Heart right ventricle (tissue), 16 donors: ENCODE data around the gene ABCA7. TPM values are rescaled to one million over a fixed set of nuclear protein-coding genes. Genes with fewer than 3 reads are reported as not detected.

Experiments
- ATAC-seq, 8 donors: fragments of 200-7000 bp; cut with Tn5 transposase; one replicate each; pipeline ENCODE4 v1.9.1; 2020; ENCODE audit warnings: mild to moderate bottlenecking in 8 of 8, moderate library complexity in 8 of 8, moderate number of reproducible peaks in 1 of 8
- DNase-seq, 2 donors: peaks; one replicate each; pipeline ENCODE4 v3.0.0-alpha.2; 2020
- H3K27ac ChIP-seq, 10 donors: fragments of 200-600 bp; sonication (generic) in 2 of 10; one replicate each; pipeline versions ENCODE4 v1.5.0 to v1.8.0; 2020 to 2022; ENCODE audit warnings: mild to moderate bottlenecking in 3 of 10
- H3K27me3 ChIP-seq, 7 donors: fragments of 200-600 bp; one replicate each; pipeline ENCODE4 v1.8.0; 2021 to 2022; ENCODE audit warnings: mild to moderate bottlenecking in 2 of 7
- H3K36me3 ChIP-seq, 9 donors: fragments of 200-600 bp; sonication (generic) in 1 of 9; one replicate each; pipeline versions ENCODE4 v1.5.0 to v1.8.0; 2020 to 2022; ENCODE audit warnings: mild to moderate bottlenecking in 2 of 9
- H3K4me1 ChIP-seq, 9 donors: fragments of 200-600 bp; sonication (generic) in 1 of 9; one replicate each; pipeline versions ENCODE4 v1.5.0 to v1.8.0; 2020 to 2022; ENCODE audit warnings: mild to moderate bottlenecking in 4 of 9
- H3K4me3 ChIP-seq, 10 donors: fragments of 200-600 bp; sonication (generic) in 2 of 10; one replicate each; pipeline versions ENCODE4 v1.5.0 to v1.8.0; 2020 to 2022; ENCODE audit warnings: mild to moderate bottlenecking in 7 of 10, moderate library complexity in 2 of 10
- H3K9me3 ChIP-seq, 11 donors: fragments of 200-600 bp in 10 of 11; sonication (generic) in 2 of 11; one replicate each; pipeline versions ENCODE4 v1.5.0 to v1.8.0; 2013 to 2022; ENCODE audit warnings: mild to moderate bottlenecking in 2 of 11, control low read depth in 1 of 11, moderate library complexity in 1 of 11
- CTCF ChIP-seq, 9 donors: fragments of 200-600 bp; sonication (generic) in 2 of 9; IDR thresholded peaks; one replicate each; pipeline versions ENCODE4 v1.5.0 to v1.8.0; 2021 to 2022; ENCODE audit warnings: antibody characterized with exemption in 9 of 9, mild to moderate bottlenecking in 5 of 9, moderate library complexity in 1 of 9
- WGBS, 2 donors: extraction: QIAGEN DNeasy Blood & Tissue Kit; methylation state at CpG; one replicate each; pipeline ENCODE4 v1.1.7; 2013; ENCODE audit warnings: inconsistent platforms in 1 of 2; 5-methylcytosine and 5-hydroxymethylcytosine counted together
- intact Hi-C, 10 donors: fragments of 100-400 bp; cut with DNase I; formaldehyde crosslinking; loops; one replicate each; pipeline versions ENCODE4 v1.11.1 to v1.14.2; 2022
- long read RNA-seq, 3 donors: library from polyadenylated mRNA; unstranded; transcript quantifications; one replicate each; pipeline ENCODE4 v2.0.0, GENCODE V29; 2020 to 2021
- polyA plus RNA-seq, 2 donors: library from polyadenylated mRNA; stranded (reverse); fragments of 200-250 nt; gene quantifications; one replicate each; pipeline ENCODE4 v1.2.3, GENCODE V29; 2013
- total RNA-seq, 10 donors: library from RNA; stranded (reverse); fragmentation: NEBNext Ultra II Directional in 3 of 10; extraction: Animal tissue kit (Norgen Biotek cat#: 25700) in 3 of 10; gene quantifications; one replicate each; pipeline versions ENCODE4 v1.2.1 to v1.2.4, GENCODE V29; 2021 to 2023
- donor health status: Arrhythmogenic right ventricular cardiomyopathy.
- donor health status: ischemic (EF 13 %, LVEDD 7.1; RV severe dilation, severe dysfunction).
- donor health status: healthy with polysubstance abuse.
- donor health status: DM: no; HTN: yes; CAD: no.
- donor health status: DM: no; HTN: no; CAD: no.
- donor health status: ischemic (EF 25% LVEDD 6.9; RV normal size, moderate dysfunction).
- donor health status: ischemic (EF 25% LVEDD 5.7; RV mildly dilated, moderate dysfunction).
- donor health status: healthy.
- donor health status: DM: yes; HTN: yes; CAD: no.
- donor health status: Ischemic cardiomyopathy.
- donor health status: ischemic (EF 35%, LVEDD 5.7; RV mildly dilated, moderate dysfunction).
- donor health status: nonischemic (EF 11% LVEDD 7.7; RV severe dilation, severe dysfunction).
- donor health status: DM: yes; HTN: yes; CAD: no.
- donor health status: PGD.
- donor health status: ischemic (EF 29% LVEDD 5.4; RV normal size, mild dysfunction).
- donor health status: nonischemic (EF 23%, LVEDD 6.1; RV moderate dilation, normal function).

ABCA7 gene, protein sequence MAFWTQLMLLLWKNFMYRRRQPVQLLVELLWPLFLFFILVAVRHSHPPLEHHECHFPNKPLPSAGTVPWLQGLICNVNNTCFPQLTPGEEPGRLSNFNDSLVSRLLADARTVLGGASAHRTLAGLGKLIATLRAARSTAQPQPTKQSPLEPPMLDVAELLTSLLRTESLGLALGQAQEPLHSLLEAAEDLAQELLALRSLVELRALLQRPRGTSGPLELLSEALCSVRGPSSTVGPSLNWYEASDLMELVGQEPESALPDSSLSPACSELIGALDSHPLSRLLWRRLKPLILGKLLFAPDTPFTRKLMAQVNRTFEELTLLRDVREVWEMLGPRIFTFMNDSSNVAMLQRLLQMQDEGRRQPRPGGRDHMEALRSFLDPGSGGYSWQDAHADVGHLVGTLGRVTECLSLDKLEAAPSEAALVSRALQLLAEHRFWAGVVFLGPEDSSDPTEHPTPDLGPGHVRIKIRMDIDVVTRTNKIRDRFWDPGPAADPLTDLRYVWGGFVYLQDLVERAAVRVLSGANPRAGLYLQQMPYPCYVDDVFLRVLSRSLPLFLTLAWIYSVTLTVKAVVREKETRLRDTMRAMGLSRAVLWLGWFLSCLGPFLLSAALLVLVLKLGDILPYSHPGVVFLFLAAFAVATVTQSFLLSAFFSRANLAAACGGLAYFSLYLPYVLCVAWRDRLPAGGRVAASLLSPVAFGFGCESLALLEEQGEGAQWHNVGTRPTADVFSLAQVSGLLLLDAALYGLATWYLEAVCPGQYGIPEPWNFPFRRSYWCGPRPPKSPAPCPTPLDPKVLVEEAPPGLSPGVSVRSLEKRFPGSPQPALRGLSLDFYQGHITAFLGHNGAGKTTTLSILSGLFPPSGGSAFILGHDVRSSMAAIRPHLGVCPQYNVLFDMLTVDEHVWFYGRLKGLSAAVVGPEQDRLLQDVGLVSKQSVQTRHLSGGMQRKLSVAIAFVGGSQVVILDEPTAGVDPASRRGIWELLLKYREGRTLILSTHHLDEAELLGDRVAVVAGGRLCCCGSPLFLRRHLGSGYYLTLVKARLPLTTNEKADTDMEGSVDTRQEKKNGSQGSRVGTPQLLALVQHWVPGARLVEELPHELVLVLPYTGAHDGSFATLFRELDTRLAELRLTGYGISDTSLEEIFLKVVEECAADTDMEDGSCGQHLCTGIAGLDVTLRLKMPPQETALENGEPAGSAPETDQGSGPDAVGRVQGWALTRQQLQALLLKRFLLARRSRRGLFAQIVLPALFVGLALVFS (N-terminal part only)
- total RNA-seq (10 to 100 TPM in 1 of 10 donors, 1 to 10 TPM in 9; 4.3 to 18.1 (median 5.6) TPM), polyA plus RNA-seq (10 to 100 TPM in 1 of 2 donors, 1 to 10 TPM in 1; 2.7 to 23.4 TPM)
- long read RNA-seq, donor 1, partial matches to known transcripts, result 11 of 22 reads
- long read RNA-seq, donor 1, other reads (novel, unspliced or antisense), result 11 of 22 reads
- long read RNA-seq, donor 2, partial matches to known transcripts, result 11 of 14 reads
- long read RNA-seq, donor 2, other reads (novel, unspliced or antisense), result 3 of 14 reads
- long read RNA-seq, donor 3, partial matches to known transcripts, result 9 of 13 reads
- long read RNA-seq, donor 3, other reads (novel, unspliced or antisense), result 4 of 13 reads

DNA sequence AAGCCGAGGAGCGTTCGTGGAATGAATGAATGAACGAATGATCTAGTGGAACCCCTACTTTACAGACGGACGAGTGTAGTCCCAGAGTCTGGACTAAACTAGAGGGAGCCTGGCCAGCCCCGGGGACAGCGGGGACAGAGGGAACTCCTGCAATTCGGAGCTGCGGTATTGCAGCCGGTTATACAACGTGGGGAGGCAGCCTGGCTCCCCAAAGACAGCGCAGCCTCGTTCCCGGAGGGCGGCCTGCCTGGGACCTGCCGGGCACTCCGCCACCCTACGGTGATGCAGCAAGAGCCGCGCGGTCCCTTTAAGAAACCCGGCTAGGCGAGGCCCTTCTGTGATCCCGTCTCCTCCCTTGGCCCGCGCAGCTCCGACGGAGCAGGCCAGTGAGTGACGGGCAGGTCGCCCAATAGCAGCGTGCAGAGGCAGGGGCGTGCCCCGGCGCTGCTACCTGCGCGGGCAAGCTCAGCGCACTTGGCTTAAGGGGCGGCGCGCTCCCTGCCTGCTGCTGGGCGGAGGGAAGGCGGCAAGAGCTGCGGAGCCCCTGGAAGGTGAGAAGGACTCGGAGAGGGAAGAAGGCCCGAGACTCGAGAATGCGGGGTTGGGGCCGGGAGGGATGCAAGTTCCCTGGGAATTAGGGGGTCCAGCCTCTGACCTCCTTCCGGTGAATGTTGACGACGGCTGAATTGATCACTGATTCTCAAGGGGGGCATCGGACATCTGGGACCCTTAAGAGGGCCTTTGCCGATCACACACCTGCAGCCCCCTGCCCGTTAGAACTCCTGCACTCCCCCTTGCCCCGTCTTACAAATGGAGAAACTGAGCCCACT is at the start of gene ABCA7:
ABCA7 (plus strand) TSS at position 462 of the 830 bp plus-strand sequence. CDS start 1,255 bp downstream, outside the sequence.
- peak; percentile 91 to 97 (median 96) for ATAC-seq
- Histone ChIP-seq H3K27ac (peak within 1 kb of the TSS in 6 of 10 donors; percentile 19 to 92 (median 48)), H3K27me3 (no peaks in the 10 kb centered on the region), H3K9me3 (no peaks in the 10 kb centered on the region), H3K4me3 (peak within 1 kb of the TSS; percentile 30 to 73 (median 61)), H3K36me3 (peaks cover 0 to 32% (median 0%) of the 10 kb centered on the region in 9 donors), H3K4me1 (peaks cover 5 to 56% (median 29%) of the 10 kb centered on the region in 9 donors)
- DNase-seq, result peak; percentile 98 to 100
- TF ChIP-seq CTCF (IDR thresholded peaks at IDR 0.05), result peak in 2 of 9 donors; percentile 6 to 13
- WGBS, 2 donors, result 1 to 2% methylated on average over 56 of the region's 56 CpGs
- intact Hi-C loops, result loop anchor here in 7 of 10 donors (2.0 to 10.0 kb wide), 5 partner anchors 42 to 57 kb away; partner anchors contain the start of gene POLR2E (in 6 of the 7)

DNA sequence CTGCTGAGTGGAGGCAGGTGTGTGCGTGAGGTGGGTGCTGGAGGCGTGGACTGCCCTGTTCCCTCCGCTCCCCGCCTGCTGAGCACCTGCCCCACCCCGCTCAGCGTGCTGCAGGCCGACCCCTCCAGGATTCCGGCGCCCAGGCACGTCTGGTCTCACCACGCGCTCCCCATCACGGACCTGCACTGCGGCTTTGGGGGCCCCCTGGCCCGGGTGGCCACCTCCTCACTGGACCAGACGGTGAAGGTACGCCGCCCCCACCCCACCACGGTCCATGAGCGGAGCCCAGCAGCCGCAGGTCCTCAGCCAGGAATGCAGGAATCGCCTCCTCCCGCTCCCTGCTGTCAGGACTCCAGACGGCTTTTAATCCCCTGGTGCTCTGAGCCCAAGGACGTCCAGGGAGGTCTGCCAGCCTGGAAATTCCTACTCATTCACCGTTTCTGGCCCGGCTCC is 49.8 kb upstream of the ABCA7 start:
- DNase-seq (peak in 1 of 2 donors; percentile 7), ATAC-seq (no peak)
- 72 to 80% methylated on average over 27 of the region's 27 CpGs for WGBS, 2 donors
- Histone ChIP-seq H3K36me3 (peaks cover 0 to 78% (median 28%) of the 10 kb centered on the region in 9 donors), H3K4me3 (no peak overlapping the region), H3K27me3 (peaks cover 0 to 3% (median 1%) of the 10 kb centered on the region in 7 donors), H3K9me3 (no peaks in the 10 kb centered on the region), H3K4me1 (peaks cover 0 to 4% (median 2%) of the 10 kb centered on the region in 9 donors), H3K27ac (no peak overlapping the region)
- no peak for TF ChIP-seq CTCF (IDR thresholded peaks at IDR 0.05)
- intact Hi-C loops, result no loop called here

- 93% methylated on average over 23 of the region's 23 CpGs for WGBS, 2 donors
- DNase-seq (no peak), ATAC-seq (no peak)
- H3K36me3 ChIP-seq, result peaks cover 0 to 75% (median 28%) of the 10 kb centered on the region in 9 donors
- TF ChIP-seq CTCF (IDR thresholded peaks at IDR 0.05), result no peak
- intact Hi-C loops, result no loop called here
- no peak overlapping the region for H3K4me3 ChIP-seq
- H3K27ac ChIP-seq, result no peak overlapping the region
- H3K27me3 ChIP-seq, result peaks cover 0 to 9% (median 7%) of the 10 kb centered on the region in 7 donors
- no peaks in the 10 kb centered on the region for H3K9me3 ChIP-seq
- peaks cover 0 to under 1% (median 0%) of the 10 kb centered on the region in 9 donors for H3K4me1 ChIP-seq
Measured at GRCh38 chr19:990746-991145, 49.2 kb upstream of the ABCA7 start.
